Measurements from ENCODE around the gene LSM4. TPM values are rescaled to one million over a fixed set of nuclear protein-coding genes. Genes with fewer than 3 reads are reported as not detected.

LSM4 gene
- total and polyA plus RNA-seq, 2 of the 4 experiments (the other 2 are of a cell fraction): 44.8 to 118 TPM

DNA sequence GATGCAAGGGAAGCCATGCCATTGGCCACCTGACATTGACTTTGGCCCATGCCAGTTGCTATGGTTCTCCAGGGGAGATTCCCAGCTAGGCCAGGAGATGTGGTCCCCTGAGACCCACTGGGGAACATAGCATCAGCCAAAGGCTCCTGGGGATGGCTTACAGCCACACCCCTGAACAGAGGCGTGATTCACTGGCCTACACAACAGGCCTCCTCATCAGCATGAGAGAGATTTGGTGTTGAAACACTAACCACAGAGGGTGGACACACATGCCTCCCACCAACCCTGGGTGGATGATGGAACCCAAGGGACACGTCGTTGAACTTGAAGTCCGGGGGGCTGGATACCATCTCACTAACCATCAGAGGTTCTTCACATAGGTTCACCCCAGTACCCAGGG, 63.0 kb downstream of the LSM4 start:
- no peaks in the 10 kb centered on the region for H3K9me1 ChIP-seq (ENCODE audit: insufficient read depth, low read length)
- no CpG with 5 or more reads among the region's 4 CpGs for WGBS, 2 experiments (ENCODE audit: extremely low coverage in 2 of 2, insufficient read length in 1 of 2)
- peaks cover 7% of the 10 kb centered on the region; the same call in 1 of the 2 replicates for H3K27me3 ChIP-seq (ENCODE audit: control insufficient read depth, insufficient read depth, low read length)
- in situ Hi-C loops (cut with MboI; ENCODE audit: low sequenced_read_pairs) (no loop called here), intact Hi-C loops (cut with micrococcal nuclease) (no loop called here), dilution Hi-C loops (cut with HindIII; ENCODE audit: low sequenced_read_pairs, unreplicated experiment) (no loop called here)
- no peak overlapping the region for H4K5ac ChIP-seq (ENCODE audit: low read depth, low read length)
- ATAC-seq (ENCODE audit: low read depth): no peak
- no peak overlapping the region for H3K18ac ChIP-seq (ENCODE audit: low read depth, low read length)
- no peak overlapping the region for H3K27ac ChIP-seq (ENCODE audit: insufficient read depth, low read length)
- no peak overlapping the region for H2BK120ac ChIP-seq (ENCODE audit: low read depth, low read length)
- H3K4ac ChIP-seq (ENCODE audit: low read depth, low read length): no peak overlapping the region
- no peak overlapping the region for H3K4me2 ChIP-seq (ENCODE audit: low read depth, low read length)
- TF ChIP-seq CEBPB (IDR thresholded peaks at IDR 0.05; ENCODE audit: low read depth, low read length): no peak
- no peak for TF ChIP-seq USF2 (IDR thresholded peaks at IDR 0.05; ENCODE audit: low read depth, low read length)
- no peak for TF ChIP-seq CHD1 (IDR thresholded peaks at IDR 0.05; ENCODE audit: low read depth, low read length)
- TF ChIP-seq RCOR1 (IDR thresholded peaks at IDR 0.05; ENCODE audit: insufficient replicate concordance, low read length): no peak
- TF ChIP-seq RAD21 (IDR thresholded peaks at IDR 0.05; ENCODE audit: low read length): no peak
- TF ChIP-seq ELK1 (IDR thresholded peaks at IDR 0.05; ENCODE audit: borderline replicate concordance, low read depth, low read length): no peak
- H3K23ac ChIP-seq (ENCODE audit: low read depth, low read length): no peak overlapping the region
- H3K36me3 ChIP-seq (ENCODE audit: control insufficient read depth, insufficient read depth, low read length): peaks cover 8% of the 10 kb centered on the region; the same call in 1 of the 2 replicates
- H3K9ac ChIP-seq (ENCODE audit: low read depth, low read length): no peak overlapping the region
- H2BK20ac ChIP-seq (ENCODE audit: low read depth, low read length): no peak overlapping the region
- H2AK5ac ChIP-seq (ENCODE audit: low read depth, low read length): no peak overlapping the region
- H2AFZ ChIP-seq (replicated peaks; ENCODE audit: low read length, poor library complexity): no peak overlapping the region
- ChIA-PET POLR2A (ENCODE audit: unreplicated experiment) (no interaction called here), CTCF (no interaction called here)
- BruUV-seq (replicated peaks): no TSS peak
- no peak overlapping the region for H4K8ac ChIP-seq (ENCODE audit: low read depth in 2 of 2, low read length in 2 of 2)
- DNase-seq: no peak
- H3K4me1 ChIP-seq (ENCODE audit: control insufficient read depth, insufficient read depth, low read length): no peaks in the 10 kb centered on the region
- H3K79me1 ChIP-seq (ENCODE audit: low read depth in 1 of 2, low read length in 2 of 2): no peaks in the 10 kb centered on the region
- H4K91ac ChIP-seq (ENCODE audit: insufficient read depth, low read depth, low read length): no peak overlapping the region
- no peak overlapping the region for H2BK5ac ChIP-seq (ENCODE audit: low read depth, low read length, poor library complexity, severe bottlenecking)
- no peak overlapping the region for H3K56ac ChIP-seq (ENCODE audit: extremely low read depth, insufficient read depth, low read length)
- no peak overlapping the region for H3K4me3 ChIP-seq (ENCODE audit: insufficient read depth, low read depth, low read length)
- no peak overlapping the region for H2AK9ac ChIP-seq (replicated peaks; ENCODE audit: low read depth, low read length, poor library complexity)
- H4K20me1 ChIP-seq (ENCODE audit: insufficient read depth, low read length): peaks cover 4% of the 10 kb centered on the region; the same call in 1 of the 2 replicates
- no peak overlapping the region for H3K14ac ChIP-seq (replicated peaks; ENCODE audit: low read depth, low read length)
- H2BK15ac ChIP-seq (ENCODE audit: low read depth, low read length): no peak overlapping the region
- H3K9me3 ChIP-seq (ENCODE audit: control insufficient read depth, insufficient read depth, low read length): no peaks in the 10 kb centered on the region

Measured in IMR-90 (cell line).